NCI-H460 (cell line): Measurements from ENCODE around the gene GLI3. TPM values are rescaled to one million over a fixed set of nuclear protein-coding genes. Genes with fewer than 3 reads are reported as not detected.

Experiments
- DNase-seq: peaks from one replicate; pipeline ENCODE4 v3.0.0-alpha.2; 2016; ENCODE audit warnings: low read depth; ENCODE audit errors: extremely low read depth
- small RNA-seq, 2 experiments: library from RNA; depleted of rRNA; stranded (forward); fragments of <200 nt; gene quantifications; one replicate each; pipeline ENCODE3, GENCODE V24; 2014
- total RNA-seq: library from RNA; depleted of rRNA; stranded (reverse); fragments of >200 nt; shearing (Covaris generic); gene quantifications from 2 replicates; pipeline ENCODE4 v1.2.3, GENCODE V29; 2014

GLI3 gene
- total RNA-seq, 1 experiment from 2014 or later, result 3.0 TPM

- no peak for DNase-seq
Measured at GRCh38 chr7:41912426-41912825, 324.6 kb downstream of the GLI3 start.

- DNase-seq, result no peak
Measured at GRCh38 chr7:41911792-41912191, 325.2 kb downstream of the GLI3 start.

Small RNA genes within 50 kb of the gene (small RNA-seq; reads per million reads assigned to genes)
- 0 reads per million in 2 experiments for gene HMGN2P30
